GM10266 (cell line): ENCODE results near the gene SEC14L2.
A peak's percentile ranks its signal among the peaks of the same experiment; 100 is the strongest.
"Not testable (repeated sequence)": the region's sequence is repeated elsewhere in the genome, so short reads cannot be mapped to it uniquely, and the experiment has no call there.

Source experiments
- DNase-seq: peaks from one replicate; pipeline ENCODE4 v3.0.0; 2012; ENCODE audit errors: extremely low spot score
- TF ChIP-seq, protein P1 (sequence below): IDR thresholded peaks from 2 replicates; pipeline ENCODE4 v1.5.1; 2012; ENCODE audit warnings: mild to moderate bottlenecking, low read depth; ENCODE audit not compliant: control insufficient read depth, insufficient read depth; ENCODE audit errors: missing control alignments

SEC14L2 gene

GRCh38 chr22:30400159-30400558, 3.3 kb downstream of the SEC14L2 start:
- no peak for DNase-seq
- TF ChIP-seq, protein P1, sequence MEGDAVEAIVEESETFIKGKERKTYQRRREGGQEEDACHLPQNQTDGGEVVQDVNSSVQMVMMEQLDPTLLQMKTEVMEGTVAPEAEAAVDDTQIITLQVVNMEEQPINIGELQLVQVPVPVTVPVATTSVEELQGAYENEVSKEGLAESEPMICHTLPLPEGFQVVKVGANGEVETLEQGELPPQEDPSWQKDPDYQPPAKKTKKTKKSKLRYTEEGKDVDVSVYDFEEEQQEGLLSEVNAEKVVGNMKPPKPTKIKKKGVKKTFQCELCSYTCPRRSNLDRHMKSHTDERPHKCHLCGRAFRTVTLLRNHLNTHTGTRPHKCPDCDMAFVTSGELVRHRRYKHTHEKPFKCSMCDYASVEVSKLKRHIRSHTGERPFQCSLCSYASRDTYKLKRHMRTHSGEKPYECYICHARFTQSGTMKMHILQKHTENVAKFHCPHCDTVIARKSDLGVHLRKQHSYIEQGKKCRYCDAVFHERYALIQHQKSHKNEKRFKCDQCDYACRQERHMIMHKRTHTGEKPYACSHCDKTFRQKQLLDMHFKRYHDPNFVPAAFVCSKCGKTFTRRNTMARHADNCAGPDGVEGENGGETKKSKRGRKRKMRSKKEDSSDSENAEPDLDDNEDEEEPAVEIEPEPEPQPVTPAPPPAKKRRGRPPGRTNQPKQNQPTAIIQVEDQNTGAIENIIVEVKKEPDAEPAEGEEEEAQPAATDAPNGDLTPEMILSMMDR = no peak

GRCh38 chr22:30401024-30401423, 4.2 kb downstream of the SEC14L2 start:
- DNase-seq = not testable (repeated sequence)

DNA sequence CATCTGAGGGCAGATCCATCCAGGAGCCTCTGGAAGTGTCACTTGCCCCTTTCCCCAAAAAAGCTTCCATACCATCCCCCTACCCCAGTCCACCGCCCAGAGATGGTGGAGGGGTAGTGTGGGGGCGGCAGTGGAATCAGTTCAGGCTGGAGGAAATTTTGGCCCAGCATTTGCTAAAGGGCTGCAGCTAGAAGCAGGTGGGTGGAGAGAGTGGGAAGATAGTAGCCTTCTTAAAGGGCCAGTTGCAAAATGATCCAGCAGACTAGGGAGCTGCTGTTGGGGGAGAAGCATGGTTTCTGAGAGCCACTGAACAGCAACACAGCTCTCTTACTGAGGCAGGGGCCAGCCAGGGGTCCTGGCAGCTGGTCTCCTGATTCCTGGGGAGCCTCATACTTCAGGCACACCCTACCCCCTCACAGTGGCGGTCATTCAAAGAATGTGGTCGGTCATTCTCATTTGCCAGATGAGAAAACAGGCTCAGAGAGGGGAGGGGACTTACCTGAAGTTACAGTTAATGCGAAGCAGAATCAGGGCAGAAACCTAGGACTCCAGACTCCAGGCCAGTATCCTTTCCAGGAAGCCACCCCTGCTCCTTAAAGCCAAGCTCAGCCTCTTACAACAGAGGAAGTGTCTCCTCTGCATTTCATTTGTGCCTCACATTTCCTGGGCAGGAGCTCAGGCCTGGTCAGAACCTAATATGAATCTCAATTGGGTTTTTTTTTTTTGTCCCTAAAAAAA, 5.4 kb downstream of the SEC14L2 start:
- TF ChIP-seq, protein P1 = no peak
- DNase-seq = peak; percentile 38

DNA sequence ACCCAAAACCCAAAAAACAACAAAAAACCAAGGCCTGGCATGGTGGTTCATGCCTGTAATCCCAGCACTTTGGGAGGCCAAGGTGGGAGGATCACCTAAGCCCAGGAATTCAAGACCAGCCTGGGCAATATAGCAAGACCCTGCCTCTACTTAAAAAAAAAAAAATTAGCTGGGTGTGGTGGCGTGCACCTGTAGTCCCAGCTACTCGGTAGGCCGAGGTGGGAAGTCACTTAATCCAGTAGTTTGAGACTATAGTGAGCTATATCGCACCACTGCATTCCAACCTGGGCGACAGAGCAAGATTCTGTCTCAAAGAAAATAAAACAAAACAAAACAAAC, 5.9 kb downstream of the SEC14L2 start:
- not testable (repeated sequence) for DNase-seq

DNA sequence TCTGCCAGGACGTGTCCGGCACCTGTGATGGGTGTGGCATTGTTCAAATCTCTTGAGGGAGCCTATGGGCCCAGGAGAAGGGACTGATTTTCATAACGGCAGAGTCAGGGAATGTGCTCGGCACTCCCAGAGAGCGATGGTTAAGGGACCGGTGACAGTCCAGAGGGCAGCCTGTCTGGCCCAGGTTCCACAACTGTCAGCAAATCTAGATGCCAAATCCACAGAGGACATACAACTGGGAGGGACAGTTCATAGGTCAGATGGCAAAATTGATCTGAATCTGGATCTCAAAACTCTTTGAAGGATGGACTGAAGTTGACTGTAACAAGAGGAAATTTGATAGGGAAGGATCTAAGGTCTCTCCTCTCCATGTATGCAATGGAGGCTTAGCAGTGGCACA, 7.5 kb downstream of the SEC14L2 start:
- TF ChIP-seq, protein P1 = no peak
- DNase-seq = no peak

DNA sequence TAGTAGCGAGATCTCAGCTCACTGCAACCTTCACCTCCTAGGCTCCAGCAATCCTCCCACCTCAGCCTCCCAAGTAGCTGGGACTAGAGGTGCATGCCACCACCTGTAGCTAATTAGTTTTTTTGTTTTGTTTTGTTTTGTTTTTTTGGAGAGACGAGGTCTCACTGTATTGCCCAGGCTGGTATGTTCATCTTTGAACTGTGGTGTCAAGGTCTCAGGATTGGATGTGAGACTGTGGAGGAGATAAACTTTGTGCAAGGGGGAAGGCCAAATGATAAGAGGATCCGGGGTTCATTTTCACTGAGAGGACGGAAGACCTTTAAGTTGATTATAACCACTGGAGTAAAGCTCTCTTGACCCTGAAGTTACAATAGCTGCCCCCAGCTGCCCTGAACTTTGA, 8.9 kb downstream of the SEC14L2 start:
- TF ChIP-seq, protein P1 = no peak
- no peak for DNase-seq

DNA sequence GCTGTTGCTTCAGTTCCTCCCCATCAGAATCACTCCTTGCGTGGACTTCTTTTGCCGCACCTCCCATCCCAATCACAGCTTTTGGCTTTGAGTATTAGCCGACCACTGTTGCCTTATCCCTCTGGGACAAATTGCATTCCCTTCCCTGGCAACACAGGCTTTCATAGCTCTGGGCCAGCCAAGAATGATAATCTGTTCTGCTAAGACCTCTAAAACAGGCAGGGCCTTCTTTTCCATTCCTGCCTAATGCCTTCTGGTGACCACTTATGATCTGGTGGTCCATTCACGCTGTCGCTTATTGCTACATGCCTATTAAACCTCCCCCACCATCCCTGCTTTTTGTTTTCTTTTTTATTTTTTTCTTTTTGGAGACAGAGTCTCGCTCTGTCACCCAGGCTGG, 9.6 kb downstream of the SEC14L2 start:
- DNase-seq = no peak
- TF ChIP-seq, protein P1 = no peak

DNA sequence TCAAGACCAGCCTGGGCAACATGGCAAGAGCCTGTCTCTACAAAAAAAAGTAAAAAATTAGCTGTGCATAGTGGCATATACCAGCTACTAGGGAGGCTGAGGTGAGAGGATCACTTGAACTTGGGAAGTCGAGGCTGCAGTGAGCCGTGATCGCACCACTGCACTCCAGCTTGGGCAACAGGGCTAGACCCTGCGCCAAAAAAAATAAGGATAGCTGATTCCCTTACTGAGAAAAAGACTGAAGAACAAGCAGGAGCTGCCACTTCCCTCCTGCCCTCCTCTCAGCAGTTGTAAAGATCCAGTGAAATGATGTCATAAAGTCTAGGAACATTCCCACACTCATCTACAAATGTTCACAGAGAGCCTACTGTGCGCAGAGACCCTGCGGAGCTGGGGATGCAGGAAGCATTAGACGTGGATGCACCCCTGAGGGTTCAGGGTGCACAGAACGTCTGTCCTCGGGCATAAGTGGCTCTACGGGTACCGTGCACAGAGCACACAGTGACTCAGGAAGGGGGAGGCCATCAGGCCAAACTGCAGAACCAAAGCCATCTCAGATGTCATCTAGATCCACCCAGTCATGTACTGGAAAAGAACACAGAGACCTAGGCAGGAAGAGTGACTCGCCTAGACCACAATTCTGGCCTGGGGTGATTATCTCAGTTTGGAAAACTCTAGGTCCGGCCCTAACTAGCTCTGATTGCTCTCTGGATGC, 11.7 kb downstream of the SEC14L2 start:
- no peak for DNase-seq
- TF ChIP-seq, protein P1 = no peak
